ENCODE measurements around the gene ZNF791. TPM values are rescaled to one million over a fixed set of nuclear protein-coding genes. Genes with fewer than 3 reads are reported as not detected.

ZNF791 gene
- total RNA-seq, 1 donor, result 20.3 TPM

- DNase-seq (ENCODE audit: low read depth), result peak; percentile 99
- H3K4me3 ChIP-seq (ENCODE audit: low read depth, low read length), result peak within 1 kb of the TSS; percentile 99
- TF ChIP-seq CTCF (IDR thresholded peaks at IDR 0.05; ENCODE audit: insufficient read depth, low read depth, low read length), result no peak
These were observed 70.6 kb downstream of the ZNF791 start, which contains the start of gene DHPS for GRCh38 chr19:12681074-12681987. TSS of gene DHPS (minus strand) at chr19:12681880. CDS start at chr19:12681766, 114 bp downstream.

Other genes starting within 250 kb of the ZNF791 start
- 0.64 and 1.3 TPM in 2 replicates for gene ZNF442, start 245.2 kb upstream of the ZNF791 start, total RNA-seq
- gene ZNF799, start 209.6 kb upstream of the ZNF791 start, total RNA-seq, result 1.6 and 3.5 TPM in 2 replicates
- gene ZNF443, start 169.9 kb upstream of the ZNF791 start, total RNA-seq, result 1.3 and 3.5 TPM in 2 replicates
- gene ZNF709, start 126.1 kb upstream of the ZNF791 start, total RNA-seq, result 1.9 and 3.0 TPM in 2 replicates
- 6.0 and 6.4 TPM in 2 replicates for gene ZNF564, start 59.4 kb upstream of the ZNF791 start, total RNA-seq
- 5.2 and 7.8 TPM in 2 replicates for gene ZNF490, start 107 bp upstream of the ZNF791 start, total RNA-seq
- 22.9 and 25.8 TPM in 2 replicates for gene MAN2B1, start 55.8 kb downstream of the ZNF791 start, total RNA-seq
- gene WDR83, start 55.9 kb downstream of the ZNF791 start, total RNA-seq, result 6.8 and 7.3 TPM in 2 replicates
- 45.7 and 50.1 TPM in 2 replicates for gene DHPS, start 71.0 kb downstream of the ZNF791 start, total RNA-seq
- not detected in 2 replicates for gene GNG14, start 77.1 kb downstream of the ZNF791 start, total RNA-seq
- gene FBXW9, start 85.7 kb downstream of the ZNF791 start, total RNA-seq, result 7.3 and 15.1 TPM in 2 replicates
- gene TNPO2, start 113.0 kb downstream of the ZNF791 start, total RNA-seq, result 36.7 and 53.1 TPM in 2 replicates
- 127 and 153 TPM in 2 replicates for gene TRIR, start 123.8 kb downstream of the ZNF791 start, total RNA-seq
- 79.2 and 82.5 TPM in 2 replicates for gene GET3, start 126.6 kb downstream of the ZNF791 start, total RNA-seq
- not detected in 2 replicates for gene BEST2, start 140.9 kb downstream of the ZNF791 start, total RNA-seq
- gene HOOK2, start 164.6 kb downstream of the ZNF791 start, total RNA-seq, result 12.2 and 15.1 TPM in 2 replicates
- gene JUNB, start 180.6 kb downstream of the ZNF791 start, total RNA-seq, result 88.1 and 107 TPM in 2 replicates
- gene PRDX2, start 190.9 kb downstream of the ZNF791 start, total RNA-seq, result 222 and 230 TPM in 2 replicates
- gene THSD8, start 191.1 kb downstream of the ZNF791 start, total RNA-seq, result not detected in 2 replicates
- 20.0 and 22.9 TPM in 2 replicates for gene RNASEH2A, start 195.7 kb downstream of the ZNF791 start, total RNA-seq
- not detected in 2 replicates for gene RTBDN, start 223.7 kb downstream of the ZNF791 start, total RNA-seq
- under 0.01 TPM in 2 replicates for gene MAST1, start 227.6 kb downstream of the ZNF791 start, total RNA-seq

All from fibroblast of villous mesenchyme (primary cell).